Measurements from ENCODE around the gene POM121.
"Not testable (repeated sequence)": the region's sequence is repeated elsewhere in the genome, so short reads cannot be mapped to it uniquely, and the experiment has no call there.

- not testable (repeated sequence) for TF ChIP-seq CTCF (IDR thresholded peaks at IDR 0.05; ENCODE audit: low read depth, low read length); EZH2phosphoT487 (IDR thresholded peaks at IDR 0.05; ENCODE audit: low read depth)
Measured at GRCh38 chr7:72997887-72998468, 73.1 kb downstream of the POM121 start.

Data from OCI-LY3 (cell line).